Liver (tissue), 9 donors: ENCODE data around the gene RAB6B. TPM values are rescaled to one million over a fixed set of nuclear protein-coding genes. Genes with fewer than 3 reads are reported as not detected.

Experiments used
- DNase-seq: peaks from one replicate; pipeline ENCODE4 v3.0.0-alpha.2; 2017; ENCODE audit warnings: low spot score
- H3K27ac ChIP-seq, 2 donors: one replicate each; pipeline ENCODE4 v1.7.0; 2013; ENCODE audit warnings: inconsistent platforms in 2 of 2, low read length in 2 of 2, control low read depth in 1 of 2, low read depth in 1 of 2, mild to moderate bottlenecking in 1 of 2
- H3K27me3 ChIP-seq, 4 donors: one replicate each; pipeline versions ENCODE4 v1.6.1 to v1.7.0; 2013; ENCODE audit warnings: low read length in 3 of 4, inconsistent platforms in 1 of 4, mild to moderate bottlenecking in 1 of 4, moderate library complexity in 1 of 4; ENCODE audit not compliant: control insufficient read depth in 4 of 4, insufficient read depth in 4 of 4
- H3K36me3 ChIP-seq, 4 donors: one replicate each; pipeline versions ENCODE4 v1.6.1 to v1.7.0; 2013; ENCODE audit warnings: low read length in 3 of 4, mild to moderate bottlenecking in 3 of 4, low read depth in 1 of 4, moderate library complexity in 1 of 4; ENCODE audit not compliant: control insufficient read depth in 4 of 4, insufficient read depth in 3 of 4
- H3K4me1 ChIP-seq, 4 donors: one replicate each; pipeline versions ENCODE4 v1.6.1 to v1.7.0; 2013; ENCODE audit warnings: low read length in 3 of 4, mild to moderate bottlenecking in 3 of 4, moderate library complexity in 1 of 4; ENCODE audit not compliant: control insufficient read depth in 4 of 4, insufficient read depth in 4 of 4
- H3K4me3 ChIP-seq, 3 donors: one replicate each; pipeline versions ENCODE4 v1.6.1 to v1.7.0; 2013; ENCODE audit warnings: low read length in 3 of 3, control low read depth in 1 of 3, low read depth in 1 of 3, mild to moderate bottlenecking in 1 of 3
- H3K9ac ChIP-seq, 2 donors: one replicate each; pipeline ENCODE4 v1.7.0; 2013; ENCODE audit warnings: low read length in 2 of 2, mild to moderate bottlenecking in 2 of 2, moderate library complexity in 2 of 2, control low read depth in 1 of 2, low read depth in 1 of 2
- H3K9me3 ChIP-seq, 4 donors: one replicate each; pipeline versions ENCODE4 v1.6.1 to v1.7.0; 2013; ENCODE audit warnings: low read length in 3 of 4; ENCODE audit not compliant: control insufficient read depth in 4 of 4
- ATF3 ChIP-seq: IDR thresholded peaks from 2 replicates; pipeline ENCODE4 v1.6.1; 2016; ENCODE audit warnings: antibody characterized with exemption
- CTCF ChIP-seq: fragments of 150-350 bp; IDR thresholded peaks from 2 replicates; pipeline ENCODE4 v1.5.1; 2017; ENCODE audit warnings: improper control_type of control experiment, low read depth, low read length; ENCODE audit not compliant: missing input control
- EGR1 ChIP-seq, 2 donors: IDR thresholded peaks; 2 replicates each; pipeline ENCODE4 v1.6.1; 2016 to 2018; ENCODE audit warnings: antibody characterized with exemption in 2 of 2, low read depth in 2 of 2
- FOXA1 ChIP-seq: IDR thresholded peaks from 2 replicates; pipeline ENCODE4 v1.6.1; 2016; ENCODE audit warnings: antibody characterized with exemption
- GABPA ChIP-seq, 2 donors: IDR thresholded peaks in 1 of 2; conservative IDR thresholded peaks in 1 of 2; 2 replicates each; pipeline ENCODE4 v1.6.1; 2016; ENCODE audit warnings: antibody characterized with exemption in 2 of 2, mild to moderate bottlenecking in 1 of 2, moderate library complexity in 1 of 2
- HNF4G ChIP-seq: IDR thresholded peaks from 2 replicates; pipeline ENCODE4 v1.6.1; 2016; ENCODE audit warnings: antibody characterized with exemption
- JUND ChIP-seq, 2 donors: IDR thresholded peaks; 2 replicates each; pipeline ENCODE4 v1.6.1; 2016; ENCODE audit warnings: antibody characterized with exemption in 2 of 2
- MAX ChIP-seq: IDR thresholded peaks from 2 replicates; pipeline ENCODE4 v1.6.1; 2016; ENCODE audit warnings: antibody characterized with exemption
- NR2F2 ChIP-seq: IDR thresholded peaks from 2 replicates; pipeline ENCODE4 v1.6.1; 2016; ENCODE audit warnings: antibody characterized with exemption
- RAD21 ChIP-seq, 2 donors: IDR thresholded peaks; 2 replicates each; pipeline ENCODE4 v1.6.1; 2016; ENCODE audit warnings: antibody characterized with exemption in 2 of 2, mild to moderate bottlenecking in 2 of 2
- REST ChIP-seq: IDR thresholded peaks from 2 replicates; pipeline ENCODE4 v1.6.1; 2016; ENCODE audit warnings: antibody characterized with exemption, mild to moderate bottlenecking
- RXRA ChIP-seq, 2 donors: IDR thresholded peaks; 2 replicates each; pipeline ENCODE4 v1.6.1; 2017 to 2018; ENCODE audit warnings: antibody characterized with exemption in 2 of 2, mild to moderate bottlenecking in 1 of 2
- TAF1 ChIP-seq: conservative IDR thresholded peaks from 2 replicates; pipeline ENCODE4 v1.6.1; 2016; ENCODE audit warnings: antibody characterized with exemption, mild to moderate bottlenecking
- YY1 ChIP-seq: IDR thresholded peaks from 2 replicates; pipeline ENCODE4 v1.6.1; 2016; ENCODE audit warnings: antibody characterized with exemption, mild to moderate bottlenecking
- WGBS: extraction: QIAGEN DNeasy Blood & Tissue Kit; methylation state at CpG from one replicate; pipeline ENCODE4 v1.1.7; 2013; 5-methylcytosine and 5-hydroxymethylcytosine counted together
- polyA plus RNA-seq, 2 donors: library from polyadenylated mRNA; stranded (reverse) in 1 of 2; unstranded in 1 of 2; fragments of 200-250 nt in 1 of 2; fragments of >200 nt in 1 of 2; fragmentation: Nextera tagmentation in 1 of 2; extraction: Ambion mirVana in 1 of 2; gene quantifications; one replicate each; pipeline versions ENCODE4 v1.2.1 to v1.2.3, GENCODE V29; 2013 to 2015
- total RNA-seq, 2 donors: library from RNA; depleted of rRNA; stranded (reverse); fragments of >200 nt; gene quantifications; one replicate each; pipeline ENCODE4 v1.2.3, GENCODE V29; 2014
- donor health status: healthy.
- donor health status: healthy.
- donor health status: healthy.
- donor health status: healthy.
- donor health status: healthy.

The RAB6B gene
- total and polyA plus RNA-seq, 4 donors, result 0.08 to 2.8 (median 0.28) TPM

- no peaks in the 10 kb centered on the region for H3K9me3 ChIP-seq
- H3K4me1 ChIP-seq, result no peaks in the 10 kb centered on the region
- H3K9ac ChIP-seq, result no peak overlapping the region
- DNase-seq, result no peak
- H3K27me3 ChIP-seq, result no peaks in the 10 kb centered on the region
- no peak for TF ChIP-seq JUND (IDR thresholded peaks at IDR 0.05)
- no peak for TF ChIP-seq RAD21 (IDR thresholded peaks at IDR 0.05)
- TF ChIP-seq REST, result no peak
- TF ChIP-seq RXRA (IDR thresholded peaks at IDR 0.05), result no peak
- TF ChIP-seq HNF4G, result no peak
- H3K27ac ChIP-seq, result no peak overlapping the region
- no peak overlapping the region for H3K4me3 ChIP-seq
- 85% methylated on average over 7 of the region's 7 CpGs for WGBS
- H3K36me3 ChIP-seq, result no peaks in the 10 kb centered on the region
Observed at GRCh38 chr3:133864616-133865015, 31.1 kb downstream of the RAB6B start.

- TF ChIP-seq MAX, result no peak
- no peak for TF ChIP-seq REST
- TF ChIP-seq NR2F2, result no peak
- TF ChIP-seq TAF1, result no peak
- TF ChIP-seq RAD21 (IDR thresholded peaks at IDR 0.05), result no peak
- TF ChIP-seq EGR1 (IDR thresholded peaks at IDR 0.05; ENCODE audit: low read depth in 2 of 2), result no peak
- TF ChIP-seq YY1, result no peak
- TF ChIP-seq FOXA1, result no peak
- no peak for TF ChIP-seq ATF3
- no peak for TF ChIP-seq CTCF
- no peak for TF ChIP-seq HNF4G
- no peak for TF ChIP-seq GABPA (IDR thresholded peaks at IDR 0.05 in 1 of 2, conservative IDR thresholded peaks at IDR 0.05 in 1 of 2)
- no peak for DNase-seq
- H3K27ac ChIP-seq, result no peak overlapping the region
- WGBS, result 73% methylated on average over 11 of the region's 11 CpGs
- no peaks in the 10 kb centered on the region for H3K9me3 ChIP-seq
- H3K27me3 ChIP-seq, result no peaks in the 10 kb centered on the region
- no peak overlapping the region for H3K9ac ChIP-seq
- no peaks in the 10 kb centered on the region for H3K36me3 ChIP-seq
- no peaks in the 10 kb centered on the region for H3K4me1 ChIP-seq
- H3K4me3 ChIP-seq, result no peak overlapping the region
Observed at GRCh38 chr3:133863911-133864310, 31.8 kb downstream of the RAB6B start.
